Smooth muscle cell (in vitro differentiated cells): ENCODE results near the gene IL36G. TPM values are rescaled to one million over a fixed set of nuclear protein-coding genes. Genes with fewer than 3 reads are reported as not detected.

Experiments
- DNase-seq: peaks from one replicate; lab custom pipeline; 2025; ENCODE audit not compliant: unreplicated experiment; lab: John Stamatoyannopoulos, UW
- H2AFZ ChIP-seq: fragments of 200-600 bp; sonication (generic); 2 replicates; pipeline ENCODE4 v1.6.0; 2016; ENCODE audit warnings: antibody characterized with exemption, low read depth, mild to moderate bottlenecking
- H3F3A ChIP-seq: fragments of 200-600 bp; sonication (generic); 2 replicates; pipeline ENCODE4 v1.6.0; 2017; ENCODE audit warnings: antibody characterized with exemption, low read depth
- H3K27ac ChIP-seq: fragments of 200-600 bp; sonication (generic); 2 replicates; pipeline ENCODE4 v1.5.1; 2016; ENCODE audit warnings: low read depth, mild to moderate bottlenecking
- H3K27me3 ChIP-seq: fragments of 200-600 bp; sonication (generic); 2 replicates; pipeline ENCODE4 v1.6.1; 2016; ENCODE audit warnings: low read depth, mild to moderate bottlenecking
- H3K36me3 ChIP-seq: fragments of 200-600 bp; sonication (generic); 2 replicates; pipeline ENCODE4 v1.5.1; 2016; ENCODE audit warnings: low read depth
- H3K4me1 ChIP-seq: fragments of 200-600 bp; sonication (generic); 2 replicates; pipeline ENCODE4 v1.5.1; 2016; ENCODE audit warnings: low read depth
- H3K4me2 ChIP-seq: fragments of 200-600 bp; sonication (generic); 2 replicates; pipeline ENCODE4 v1.6.0; 2016; ENCODE audit warnings: mild to moderate bottlenecking
- H3K4me3 ChIP-seq: fragments of 200-600 bp; sonication (generic); 2 replicates; pipeline ENCODE4 v1.5.1; 2016; ENCODE audit warnings: mild to moderate bottlenecking
- H3K79me2 ChIP-seq: fragments of 200-600 bp; sonication (generic); 2 replicates; pipeline ENCODE4 v1.6.0; 2016; ENCODE audit warnings: low read depth, mild to moderate bottlenecking
- H3K9ac ChIP-seq: fragments of 200-600 bp; sonication (generic); 2 replicates; pipeline ENCODE4 v1.6.0; 2016; ENCODE audit warnings: low read depth
- H3K9me3 ChIP-seq: fragments of 200-600 bp; sonication (generic); replicated peaks from 2 replicates; pipeline ENCODE4 v1.5.1; 2016; ENCODE audit warnings: low read depth
- H4K20me1 ChIP-seq: fragments of 200-600 bp; sonication (generic); 2 replicates; pipeline ENCODE4 v1.6.0; 2016; ENCODE audit warnings: low read depth
- CTCF ChIP-seq: fragments of 200-600 bp; sonication (generic); IDR thresholded peaks from 2 replicates; pipeline ENCODE4 v1.5.1; 2017; ENCODE audit warnings: borderline replicate concordance, mild to moderate bottlenecking, antibody characterized with exemption; ENCODE audit not compliant: insufficient read depth, poor library complexity, severe bottlenecking
- WGBS: methylation state at CpG from one replicate; pipeline ENCODE4 v1.1.7; 2016; ENCODE audit warnings: low lambda C conversion rate; 5-methylcytosine and 5-hydroxymethylcytosine counted together
- polyA plus RNA-seq: library from polyadenylated mRNA; unstranded; fragments of >200 nt; fragmentation: Nextera tagmentation; extraction: Ambion mirVana; gene quantifications from 2 replicates; pipeline ENCODE4 v1.2.1, GENCODE V29; 2016
- total RNA-seq: library from RNA; depleted of rRNA; stranded (reverse); fragments of >200 nt; gene quantifications from 2 replicates; pipeline ENCODE4 v1.2.3, GENCODE V29; 2014

IL36G gene
- total and polyA plus RNA-seq, 2 experiments from 2014 or later = 0.22 to 1.1 TPM

- TF ChIP-seq CTCF = no peak
- WGBS = 56% methylated on average over 4 of the region's 4 CpGs
- no peak overlapping the region for H3K4me3 ChIP-seq
Measured at GRCh38 chr2:113021312-113021711, 43.5 kb downstream of the IL36G start.

DNA sequence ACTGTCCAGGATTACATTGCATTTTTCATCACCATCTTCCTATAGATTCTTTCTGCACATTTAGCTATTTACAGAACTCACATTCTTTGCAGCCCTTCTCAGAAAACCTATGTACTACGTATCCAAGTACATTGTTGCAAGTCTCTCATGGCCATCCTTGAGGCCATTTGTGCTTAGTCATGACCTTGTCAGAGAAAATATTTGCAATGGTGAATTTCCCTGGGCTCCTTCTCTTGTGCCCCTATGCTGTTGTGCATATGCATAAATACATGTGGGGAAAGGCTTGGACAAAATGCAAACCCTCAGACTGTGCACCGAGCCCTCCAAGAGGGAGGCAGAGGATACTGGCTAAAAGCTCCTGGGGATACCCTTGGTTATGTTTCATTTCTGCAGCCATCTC lies 47.0 kb downstream of the IL36G start:
- Histone ChIP-seq H3K4me1 (no peaks in the 10 kb centered on the region), H3F3A (no peaks in the 10 kb centered on the region), H2AFZ (no peak overlapping the region), H3K9ac (no peak overlapping the region), H3K36me3 (no peaks in the 10 kb centered on the region), H4K20me1 (no peaks in the 10 kb centered on the region), H3K4me3 (no peak overlapping the region), H3K4me2 (no peak overlapping the region), H3K27me3 (peaks cover 81% of the 10 kb centered on the region), H3K27ac (no peak overlapping the region), H3K9me3 (no peaks in the 10 kb centered on the region), H3K79me2 (no peaks in the 10 kb centered on the region)
- 90% methylated on average over 2 of the region's 2 CpGs for WGBS
- no peak for DNase-seq
- TF ChIP-seq CTCF = no peak

More at GRCh38 chr2:113021312-113021711, 43.5 kb downstream of the IL36G start:
- Histone ChIP-seq H3K4me2 (no peak overlapping the region), H3K27me3 (peaks cover 53% of the 10 kb centered on the region), H3K79me2 (no peaks in the 10 kb centered on the region), H3K4me1 (no peaks in the 10 kb centered on the region), H3K9ac (no peak overlapping the region), H3K36me3 (no peaks in the 10 kb centered on the region), H4K20me1 (no peaks in the 10 kb centered on the region), H3K27ac (no peak overlapping the region), H3K9me3 (no peaks in the 10 kb centered on the region), H2AFZ (no peak overlapping the region), H3F3A (no peaks in the 10 kb centered on the region)
- DNase-seq = no peak

- no peak for TF ChIP-seq CTCF
- Histone ChIP-seq H3K36me3 (no peaks in the 10 kb centered on the region), H3K27ac (no peak overlapping the region), H3K79me2 (no peaks in the 10 kb centered on the region), H3K9me3 (no peaks in the 10 kb centered on the region), H3K4me3 (no peak overlapping the region), H4K20me1 (no peaks in the 10 kb centered on the region), H3F3A (no peaks in the 10 kb centered on the region), H3K9ac (no peak overlapping the region), H3K27me3 (peaks cover 89% of the 10 kb centered on the region), H2AFZ (no peak overlapping the region), H3K4me2 (no peak overlapping the region), H3K4me1 (no peaks in the 10 kb centered on the region)
- 59% methylated on average over 2 of the region's 2 CpGs for WGBS
- DNase-seq = no peak
Measured at GRCh38 chr2:113025737-113026136, 47.9 kb downstream of the IL36G start.

DNA sequence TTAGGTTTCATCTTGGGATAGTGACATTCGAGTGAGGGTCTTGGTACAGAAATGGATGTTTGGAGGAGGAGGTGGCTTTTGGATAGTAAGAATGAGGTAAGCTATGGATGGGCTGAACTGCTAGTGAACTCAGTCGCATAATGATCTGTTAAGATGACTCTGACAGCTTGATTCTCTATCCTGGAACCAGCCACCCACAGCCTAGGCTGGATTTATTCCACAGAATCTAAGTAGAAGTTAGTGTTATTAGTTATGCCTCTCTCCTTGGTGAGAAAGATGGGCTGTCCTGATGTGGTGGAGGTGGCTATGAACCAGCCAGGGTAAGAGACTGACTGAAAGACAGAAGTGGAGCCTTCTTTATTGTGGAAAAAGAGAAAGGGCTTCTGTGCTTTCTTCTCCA lies 49.9 kb downstream of the IL36G start:
- Histone ChIP-seq H4K20me1 (no peaks in the 10 kb centered on the region), H3K9me3 (no peaks in the 10 kb centered on the region), H2AFZ (no peak overlapping the region), H3K4me3 (no peak overlapping the region), H3K27ac (no peak overlapping the region), H3K27me3 (peaks cover 80% of the 10 kb centered on the region), H3K9ac (no peak overlapping the region), H3K4me1 (no peaks in the 10 kb centered on the region), H3K4me2 (no peak overlapping the region), H3K36me3 (no peaks in the 10 kb centered on the region), H3K79me2 (no peaks in the 10 kb centered on the region), H3F3A (no peaks in the 10 kb centered on the region)
- 80% methylated on average over 2 of the region's 2 CpGs for WGBS
- no peak for TF ChIP-seq CTCF
- no peak for DNase-seq
